MM.1S (cell line): ENCODE measurements around the gene AATK.

Source experiments
- DNase-seq: peaks from one replicate; pipeline ENCODE4 v3.0.0-alpha.2; 2015
- H2AFZ ChIP-seq: fragments of 300-600 bp; sonication (generic); 2 replicates; pipeline ENCODE4 v1.6.0; 2016; ENCODE audit warnings: antibody characterized with exemption, low read length
- H3F3A ChIP-seq: fragments of 300-600 bp; sonication (generic); 2 replicates; pipeline ENCODE4 v1.6.1; 2016; ENCODE audit warnings: mild to moderate bottlenecking, antibody characterized with exemption, low read length, moderate library complexity, mixed read lengths; ENCODE audit not compliant: insufficient read depth
- H3K27ac ChIP-seq: fragments of 300-600 bp; sonication (generic); 2 replicates; pipeline ENCODE4 v1.5.1; 2016; ENCODE audit warnings: mild to moderate bottlenecking, low read length
- H3K27me3 ChIP-seq: fragments of 300-600 bp; sonication (generic); replicated peaks from 2 replicates; pipeline ENCODE4 v1.6.0; 2016; ENCODE audit warnings: low read length; ENCODE audit not compliant: insufficient read depth
- H3K36me3 ChIP-seq: fragments of 300-600 bp; sonication (generic); replicated peaks from 2 replicates; pipeline ENCODE4 v1.6.1; 2016; ENCODE audit warnings: mild to moderate bottlenecking, low read length, mixed read lengths; ENCODE audit not compliant: insufficient read depth
- H3K4me1 ChIP-seq: fragments of 300-600 bp; sonication (generic); 2 replicates; pipeline ENCODE4 v1.6.1; 2016; ENCODE audit warnings: low read length, mixed read lengths
- H3K4me2 ChIP-seq: fragments of 300-600 bp; sonication (generic); 2 replicates; pipeline ENCODE4 v1.6.0; 2016; ENCODE audit warnings: low read depth, low read length
- H3K4me3 ChIP-seq: fragments of 300-600 bp; sonication (generic); 2 replicates; pipeline ENCODE4 v1.5.1; 2016; ENCODE audit warnings: low read length, mixed read lengths
- H3K79me2 ChIP-seq: fragments of 300-600 bp; sonication (generic); 2 replicates; pipeline ENCODE4 v1.6.1; 2016; ENCODE audit warnings: mixed run types, low read length, mixed read lengths
- H3K9ac ChIP-seq: fragments of 300-600 bp; sonication (generic); 2 replicates; pipeline ENCODE4 v1.6.1; 2016; ENCODE audit warnings: low read length, mixed read lengths
- H3K9me2 ChIP-seq: fragments of 300-600 bp; sonication (generic); replicated peaks from 2 replicates; pipeline ENCODE4 v1.6.1; 2016; ENCODE audit warnings: mild to moderate bottlenecking, low read length, mixed read lengths; ENCODE audit not compliant: insufficient read depth
- H3K9me3 ChIP-seq: fragments of 300-600 bp; sonication (generic); replicated peaks from 2 replicates; pipeline ENCODE4 v1.6.1; 2016; ENCODE audit warnings: mild to moderate bottlenecking, low read length, mixed read lengths; ENCODE audit not compliant: insufficient read depth
- H4K20me1 ChIP-seq: fragments of 300-600 bp; sonication (generic); 2 replicates; pipeline ENCODE4 v1.6.1; 2016; ENCODE audit warnings: mild to moderate bottlenecking, low read length, moderate library complexity, mixed read lengths; ENCODE audit not compliant: insufficient read depth
- CTCF ChIP-seq: fragments of 300-600 bp; sonication (generic); IDR thresholded peaks from 2 replicates; pipeline ENCODE4 v1.5.1; 2016; ENCODE audit warnings: antibody characterized with exemption, low read length, mixed read lengths
- EZH2 ChIP-seq: fragments of 300-600 bp; sonication (generic); optimal IDR thresholded peaks from 2 replicates; pipeline ENCODE3; 2017; ENCODE audit warnings: low read depth, mild to moderate bottlenecking, antibody characterized with exemption, low read length, mixed read lengths
- EZH2phosphoT487 ChIP-seq: fragments of 300-600 bp; sonication (generic); IDR thresholded peaks from 2 replicates; pipeline ENCODE4 v1.6.1; 2018; ENCODE audit warnings: antibody characterized with exemption, low read length

The AATK gene

GRCh38 chr17:81170727-81171494, 4.9 kb upstream of the AATK start:
- Histone ChIP-seq H3F3A (no peaks in the 10 kb centered on the region), H3K9ac (no peak overlapping the region), H3K9me2 (no peaks in the 10 kb centered on the region), H4K20me1 (no peaks in the 10 kb centered on the region), H3K4me2 (no peak overlapping the region), H3K4me3 (no peak overlapping the region), H3K27me3 (peaks cover 86% of the 10 kb centered on the region), H2AFZ (no peak overlapping the region), H3K36me3 (no peaks in the 10 kb centered on the region), H3K9me3 (no peaks in the 10 kb centered on the region), H3K79me2 (no peaks in the 10 kb centered on the region), H3K4me1 (no peaks in the 10 kb centered on the region), H3K27ac (no peak overlapping the region)
- DNase-seq = no peak
- no peak for TF ChIP-seq EZH2
- TF ChIP-seq EZH2phosphoT487 = no peak
- TF ChIP-seq CTCF = no peak

GRCh38 chr17:81169870-81170309, 3.9 kb upstream of the AATK start:
- Histone ChIP-seq H3K9me2 (no peaks in the 10 kb centered on the region), H3K9me3 (no peaks in the 10 kb centered on the region), H3K27ac (no peak overlapping the region), H3K79me2 (no peaks in the 10 kb centered on the region), H3K9ac (no peak overlapping the region), H3K4me1 (no peaks in the 10 kb centered on the region), H3K4me3 (no peak overlapping the region), H3F3A (no peaks in the 10 kb centered on the region), H3K36me3 (no peaks in the 10 kb centered on the region), H4K20me1 (no peaks in the 10 kb centered on the region), H2AFZ (no peak overlapping the region), H3K4me2 (no peak overlapping the region), H3K27me3 (peaks cover 85% of the 10 kb centered on the region)
- TF ChIP-seq EZH2phosphoT487 (no peak), EZH2 (no peak), CTCF (no peak)
- no peak for DNase-seq

DNA sequence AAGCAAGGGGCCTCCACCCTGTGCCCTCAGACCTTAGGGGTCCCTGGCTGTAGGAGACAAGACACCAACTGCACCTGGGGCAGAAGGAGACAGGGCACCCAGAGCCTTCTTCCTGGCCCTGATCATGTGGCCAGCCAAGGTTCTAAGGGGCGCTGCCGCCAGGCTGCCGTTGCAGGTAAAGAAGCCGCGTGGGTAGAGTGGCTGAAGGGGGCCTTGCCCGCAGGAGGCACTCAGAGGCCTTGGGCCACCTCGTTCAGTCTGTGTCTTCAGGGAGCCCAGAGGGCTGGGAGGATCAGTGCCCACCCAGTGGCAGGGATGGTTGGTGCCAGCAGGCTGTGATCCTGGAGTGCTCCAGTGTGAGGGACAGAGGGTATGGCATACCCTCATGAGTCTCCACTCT, 1.6 kb upstream of the AATK start:
- Histone ChIP-seq H4K20me1 (no peaks in the 10 kb centered on the region), H3K36me3 (no peaks in the 10 kb centered on the region), H2AFZ (no peak overlapping the region), H3K4me1 (no peaks in the 10 kb centered on the region), H3K4me2 (no peak overlapping the region), H3K4me3 (no peak overlapping the region), H3K27ac (no peak overlapping the region), H3K27me3 (peaks cover 90% of the 10 kb centered on the region), H3K9ac (no peak overlapping the region), H3K79me2 (no peaks in the 10 kb centered on the region), H3K9me3 (no peaks in the 10 kb centered on the region), H3K9me2 (no peaks in the 10 kb centered on the region), H3F3A (no peaks in the 10 kb centered on the region)
- DNase-seq = no peak
- TF ChIP-seq EZH2phosphoT487 (no peak), EZH2 (no peak), CTCF (no peak)
